ENCODE measurements around the gene VDAC1. TPM values are rescaled to one million over a fixed set of nuclear protein-coding genes. Genes with fewer than 3 reads are reported as not detected.
"Not testable (repeated sequence)": the region's sequence is repeated elsewhere in the genome, so short reads cannot be mapped to it uniquely, and the experiment has no call there.

The VDAC1 gene
- total and polyA plus RNA-seq, 2 experiments from 2014 or later: 216 to 282 TPM

DNA sequence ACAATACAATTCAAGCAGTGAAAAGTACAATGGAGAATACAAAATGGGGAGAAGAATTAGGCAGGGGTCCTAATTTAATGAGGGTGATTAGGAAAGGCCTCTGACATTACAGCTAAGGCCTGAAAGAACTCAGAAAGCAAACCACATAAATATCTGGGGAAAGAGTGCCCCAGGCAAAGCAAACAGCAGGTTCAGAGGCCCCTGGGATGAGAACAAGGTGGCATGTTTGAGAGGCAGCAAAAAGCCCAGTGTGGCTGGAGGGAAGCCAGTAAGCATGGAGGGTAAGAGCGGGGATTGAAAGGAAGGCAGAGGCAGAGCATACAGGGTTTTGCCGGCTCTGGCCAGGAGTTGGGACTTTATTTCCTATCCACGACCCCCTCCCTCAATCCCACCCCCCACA is 33.4 kb upstream of the VDAC1 start:
- H3K27ac ChIP-seq: peak overlapping the region; percentile 8
- H3K79me2 ChIP-seq: no peaks in the 10 kb centered on the region
- TF ChIP-seq EZH2phosphoT487 (IDR thresholded peaks at IDR 0.05; ENCODE audit: low read depth, severe bottlenecking, unreplicated experiment): no peak
- TF ChIP-seq EZH2 (IDR thresholded peaks at IDR 0.05; ENCODE audit: borderline replicate concordance): no peak
- no peak overlapping the region for H3K4me3 ChIP-seq
- no peaks in the 10 kb centered on the region for H4K20me1 ChIP-seq (ENCODE audit: insufficient read depth, poor library complexity, severe bottlenecking)
- DNase-seq (ENCODE audit: low spot score): peak; percentile 35
- H3K9me3 ChIP-seq (ENCODE audit: low read depth): no peaks in the 10 kb centered on the region
- no peak overlapping the region for H3K4me2 ChIP-seq
- H2AFZ ChIP-seq: no peak overlapping the region
- H3K36me3 ChIP-seq (replicated peaks; ENCODE audit: insufficient read depth, low read depth): no peaks in the 10 kb centered on the region
- no peaks in the 10 kb centered on the region for H3K9me2 ChIP-seq (replicated peaks; ENCODE audit: insufficient read depth)
- 40% methylated on average over 3 of the region's 3 CpGs for WGBS (ENCODE audit: low lambda C conversion rate, missing lambda C conversion rate)
- no peaks in the 10 kb centered on the region for H3K27me3 ChIP-seq
- H3K4me1 ChIP-seq (ENCODE audit: insufficient read depth): peaks cover 10% of the 10 kb centered on the region

DNA sequence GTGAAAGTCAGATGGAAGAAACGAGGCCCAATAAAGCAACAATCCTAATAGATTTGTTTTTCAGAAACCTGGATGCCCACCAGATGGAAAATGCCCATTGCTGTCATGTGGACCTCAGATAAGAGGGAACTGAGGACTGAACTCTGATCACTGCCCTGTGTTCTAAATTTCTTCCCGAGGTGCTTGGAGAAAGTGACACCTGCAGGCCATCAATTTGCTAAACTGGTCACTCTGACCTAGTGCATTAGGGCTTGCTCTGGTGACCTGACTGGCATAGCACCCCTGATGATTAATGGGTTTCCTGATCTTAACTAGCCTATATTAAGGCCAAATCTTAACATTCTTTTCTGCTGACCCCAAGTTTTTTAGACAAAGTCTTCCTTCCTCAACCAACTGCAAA is 32.4 kb upstream of the VDAC1 start:
- Histone ChIP-seq H3K4me2 (no peak overlapping the region), H3K36me3 (replicated peaks; ENCODE audit: insufficient read depth, low read depth) (no peaks in the 10 kb centered on the region), H3K4me3 (no peak overlapping the region), H3K79me2 (no peaks in the 10 kb centered on the region), H2AFZ (no peak overlapping the region), H3K9me3 (ENCODE audit: low read depth) (no peaks in the 10 kb centered on the region), H3K27me3 (no peaks in the 10 kb centered on the region), H3K9me2 (replicated peaks; ENCODE audit: insufficient read depth) (no peaks in the 10 kb centered on the region), H4K20me1 (ENCODE audit: insufficient read depth, poor library complexity, severe bottlenecking) (no peaks in the 10 kb centered on the region), H3K4me1 (ENCODE audit: insufficient read depth) (peaks cover 10% of the 10 kb centered on the region), H3K27ac (peak overlapping the region; percentile 8)
- TF ChIP-seq EZH2 (IDR thresholded peaks at IDR 0.05; ENCODE audit: borderline replicate concordance): no peak
- TF ChIP-seq, protein P1, sequence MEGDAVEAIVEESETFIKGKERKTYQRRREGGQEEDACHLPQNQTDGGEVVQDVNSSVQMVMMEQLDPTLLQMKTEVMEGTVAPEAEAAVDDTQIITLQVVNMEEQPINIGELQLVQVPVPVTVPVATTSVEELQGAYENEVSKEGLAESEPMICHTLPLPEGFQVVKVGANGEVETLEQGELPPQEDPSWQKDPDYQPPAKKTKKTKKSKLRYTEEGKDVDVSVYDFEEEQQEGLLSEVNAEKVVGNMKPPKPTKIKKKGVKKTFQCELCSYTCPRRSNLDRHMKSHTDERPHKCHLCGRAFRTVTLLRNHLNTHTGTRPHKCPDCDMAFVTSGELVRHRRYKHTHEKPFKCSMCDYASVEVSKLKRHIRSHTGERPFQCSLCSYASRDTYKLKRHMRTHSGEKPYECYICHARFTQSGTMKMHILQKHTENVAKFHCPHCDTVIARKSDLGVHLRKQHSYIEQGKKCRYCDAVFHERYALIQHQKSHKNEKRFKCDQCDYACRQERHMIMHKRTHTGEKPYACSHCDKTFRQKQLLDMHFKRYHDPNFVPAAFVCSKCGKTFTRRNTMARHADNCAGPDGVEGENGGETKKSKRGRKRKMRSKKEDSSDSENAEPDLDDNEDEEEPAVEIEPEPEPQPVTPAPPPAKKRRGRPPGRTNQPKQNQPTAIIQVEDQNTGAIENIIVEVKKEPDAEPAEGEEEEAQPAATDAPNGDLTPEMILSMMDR (IDR thresholded peaks at IDR 0.05; ENCODE audit: poor library complexity): no peak
- TF ChIP-seq EZH2phosphoT487 (IDR thresholded peaks at IDR 0.05; ENCODE audit: low read depth, severe bottlenecking, unreplicated experiment): no peak
- 68% methylated on average over 2 of the region's 2 CpGs for WGBS (ENCODE audit: low lambda C conversion rate, missing lambda C conversion rate)
- no peak for DNase-seq (ENCODE audit: low spot score)

DNA sequence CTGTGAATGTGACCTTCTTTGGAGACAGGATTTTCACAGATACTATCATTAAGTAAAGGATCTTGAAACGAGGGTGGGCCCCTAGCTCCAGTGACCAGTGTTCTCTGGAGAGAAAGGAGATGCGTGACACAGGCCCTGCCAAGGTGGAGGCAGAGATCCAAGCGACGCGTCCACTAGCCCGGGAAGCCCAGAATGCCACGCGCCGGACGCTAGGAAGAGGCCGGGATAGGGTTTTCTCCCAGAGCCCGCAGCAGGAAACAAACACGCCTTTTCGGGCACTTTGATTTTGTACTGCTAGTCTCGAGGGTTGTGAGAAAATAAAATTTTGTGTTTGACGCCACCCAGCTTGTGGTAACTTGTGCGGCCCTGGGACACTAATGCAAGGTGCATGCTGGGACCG is 29.6 kb upstream of the VDAC1 start:
- no peaks in the 10 kb centered on the region for H3K36me3 ChIP-seq (replicated peaks; ENCODE audit: insufficient read depth, low read depth)
- H3K27ac ChIP-seq: no peak overlapping the region
- H3K4me2 ChIP-seq: no peak overlapping the region
- no peak overlapping the region for H2AFZ ChIP-seq
- H3K4me3 ChIP-seq: no peak overlapping the region
- H4K20me1 ChIP-seq (ENCODE audit: insufficient read depth, poor library complexity, severe bottlenecking): no peaks in the 10 kb centered on the region
- 94% methylated on average over 18 of the region's 18 CpGs for WGBS (ENCODE audit: low lambda C conversion rate, missing lambda C conversion rate)
- no peaks in the 10 kb centered on the region for H3K9me3 ChIP-seq (ENCODE audit: low read depth)
- DNase-seq (ENCODE audit: low spot score): no peak
- TF ChIP-seq EZH2 (IDR thresholded peaks at IDR 0.05; ENCODE audit: borderline replicate concordance) (no peak), EZH2phosphoT487 (IDR thresholded peaks at IDR 0.05; ENCODE audit: low read depth, severe bottlenecking, unreplicated experiment) (no peak)
- TF ChIP-seq, protein P1 (IDR thresholded peaks at IDR 0.05; ENCODE audit: poor library complexity): no peak
- no peaks in the 10 kb centered on the region for H3K79me2 ChIP-seq
- H3K4me1 ChIP-seq (ENCODE audit: insufficient read depth): peaks cover 10% of the 10 kb centered on the region
- no peaks in the 10 kb centered on the region for H3K27me3 ChIP-seq
- no peaks in the 10 kb centered on the region for H3K9me2 ChIP-seq (replicated peaks; ENCODE audit: insufficient read depth)

DNA sequence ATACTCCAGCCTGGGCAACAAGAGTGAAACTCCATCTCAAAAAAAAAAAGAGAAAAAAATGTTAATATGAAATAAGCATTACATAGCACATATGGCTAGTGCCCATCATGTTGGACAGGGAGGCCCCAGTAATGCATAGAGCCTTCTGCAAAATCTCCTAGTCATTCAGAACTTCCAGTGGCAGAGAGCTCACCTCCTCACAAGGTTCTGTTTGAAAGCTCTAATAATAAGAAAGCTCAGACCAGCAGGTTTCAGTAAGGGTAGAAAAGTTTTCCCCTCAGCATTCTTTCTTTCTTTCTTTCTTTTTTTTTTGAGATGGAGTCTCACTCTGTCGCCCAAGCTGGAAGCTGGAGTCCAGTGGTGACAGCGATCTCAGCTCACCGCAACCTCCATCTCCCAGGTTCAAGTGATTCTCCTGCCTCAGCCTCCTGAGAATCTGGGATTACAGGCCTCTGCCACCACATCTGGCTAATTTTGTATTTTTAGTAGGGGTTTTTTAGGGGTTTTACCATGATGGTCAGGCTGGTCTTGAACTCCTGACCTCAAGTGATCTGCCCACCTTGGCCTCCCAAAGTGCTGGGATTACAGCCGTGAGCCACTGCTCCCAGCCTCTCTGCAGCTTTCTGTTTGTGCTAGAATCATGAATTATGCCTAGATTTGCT is 25.7 kb upstream of the VDAC1 start:
- H3K9me3 ChIP-seq (ENCODE audit: low read depth); H3K79me2 ChIP-seq; H3K27me3 ChIP-seq; H3K9me2 ChIP-seq (replicated peaks; ENCODE audit: insufficient read depth); H3K4me2 ChIP-seq; H3K4me3 ChIP-seq; H4K20me1 ChIP-seq (ENCODE audit: insufficient read depth, poor library complexity, severe bottlenecking); H2AFZ ChIP-seq; H3K4me1 ChIP-seq (ENCODE audit: insufficient read depth); DNase-seq (ENCODE audit: low spot score); H3K27ac ChIP-seq; H3K36me3 ChIP-seq (replicated peaks; ENCODE audit: insufficient read depth, low read depth): not testable (repeated sequence)
- 94% methylated on average over 4 of the region's 4 CpGs for WGBS (ENCODE audit: low lambda C conversion rate, missing lambda C conversion rate)
